ENCODE data around the gene LRCH1.

Gene LRCH1

DNA sequence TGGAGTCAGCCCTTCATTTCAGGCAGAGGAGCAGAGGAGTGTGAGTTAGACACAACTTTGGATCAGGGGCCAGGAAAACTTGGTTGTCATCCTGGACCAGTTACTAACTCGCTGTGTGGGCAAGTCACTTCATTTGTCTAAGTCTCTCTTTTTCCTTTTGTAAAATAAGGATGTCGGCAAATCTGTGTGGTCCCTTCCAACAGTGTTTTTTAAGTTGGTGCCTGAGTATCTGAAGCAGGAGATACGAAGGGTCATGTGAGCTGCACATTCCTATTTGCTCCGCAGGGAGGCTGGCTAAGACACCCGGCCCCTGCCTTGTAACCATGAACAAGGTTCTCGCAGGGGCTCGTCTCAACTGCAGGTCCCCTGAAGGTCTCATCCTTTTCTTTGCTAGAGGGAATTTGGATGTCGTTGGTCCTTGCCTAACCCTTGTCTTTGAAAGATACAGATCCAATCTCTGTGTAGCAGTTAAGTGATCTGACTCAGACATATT is 64.3 kb downstream of the LRCH1 start:
- DNase-seq: no peak

DNA sequence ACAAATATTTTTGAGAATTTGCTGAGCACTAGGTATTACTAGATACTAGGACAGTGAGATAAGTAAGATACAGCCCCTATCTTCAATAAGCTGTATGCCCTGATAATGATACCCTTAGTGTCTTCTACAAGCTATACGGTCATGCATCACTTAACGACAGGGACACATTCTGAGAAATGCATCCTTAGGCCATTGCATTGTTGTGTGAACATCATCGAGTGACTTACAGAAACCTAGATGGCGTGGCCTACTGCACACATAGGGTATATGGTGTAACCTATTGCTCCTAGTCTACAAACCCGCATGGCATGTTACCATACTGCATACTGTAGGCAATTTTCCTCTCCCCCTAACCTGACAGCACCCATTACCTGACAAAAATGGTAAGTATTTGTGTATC is 64.9 kb downstream of the LRCH1 start:
- no peak for DNase-seq

DNA sequence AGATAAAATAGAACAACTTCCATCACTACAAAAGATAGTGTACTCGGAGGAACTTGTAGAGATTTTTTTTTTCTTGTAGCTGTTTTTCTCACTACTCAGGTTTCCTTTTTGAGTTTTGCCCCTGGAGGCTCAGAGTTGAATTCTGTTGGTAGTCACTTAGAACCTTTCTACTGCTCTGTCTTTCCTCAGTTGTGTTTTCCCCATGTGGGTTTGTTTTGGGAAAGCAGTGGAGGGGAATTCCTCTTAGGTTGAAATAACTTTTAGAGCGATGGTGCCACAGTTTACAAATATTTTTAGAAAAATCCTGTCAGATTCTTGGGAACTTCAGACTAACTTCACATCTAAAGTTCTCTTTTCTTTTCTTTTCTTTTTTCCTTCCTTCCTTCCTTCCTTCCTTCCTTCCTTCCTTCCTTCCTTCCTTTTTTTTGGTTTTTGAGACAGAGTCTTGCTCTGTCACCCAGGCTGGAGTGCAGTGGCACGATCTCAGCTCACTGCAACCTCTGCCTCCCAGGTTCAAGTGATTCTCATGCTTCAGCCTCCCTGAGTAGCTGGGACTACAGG is 65.8 kb downstream of the LRCH1 start:
- DNase-seq: no peak

DNA sequence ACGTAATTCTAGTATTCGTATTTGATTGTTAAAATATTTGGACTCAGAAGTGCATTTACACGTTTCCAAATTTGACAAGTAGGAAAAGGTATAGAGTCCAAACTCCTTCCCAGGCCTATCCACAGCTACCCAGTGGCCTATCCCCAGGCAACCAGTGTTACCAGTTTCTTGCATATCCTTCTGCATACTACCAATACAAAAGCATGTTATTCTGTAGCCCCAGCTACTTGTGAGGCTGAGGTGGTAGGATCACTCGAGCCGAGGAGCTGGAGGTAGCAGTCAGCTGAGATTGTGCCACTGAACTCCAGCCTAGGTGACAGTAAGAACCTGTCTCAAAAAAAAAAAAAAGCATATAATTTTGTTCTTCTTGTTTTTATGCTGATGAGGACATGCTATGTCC is 67.1 kb downstream of the LRCH1 start:
- DNase-seq: no peak

DNA sequence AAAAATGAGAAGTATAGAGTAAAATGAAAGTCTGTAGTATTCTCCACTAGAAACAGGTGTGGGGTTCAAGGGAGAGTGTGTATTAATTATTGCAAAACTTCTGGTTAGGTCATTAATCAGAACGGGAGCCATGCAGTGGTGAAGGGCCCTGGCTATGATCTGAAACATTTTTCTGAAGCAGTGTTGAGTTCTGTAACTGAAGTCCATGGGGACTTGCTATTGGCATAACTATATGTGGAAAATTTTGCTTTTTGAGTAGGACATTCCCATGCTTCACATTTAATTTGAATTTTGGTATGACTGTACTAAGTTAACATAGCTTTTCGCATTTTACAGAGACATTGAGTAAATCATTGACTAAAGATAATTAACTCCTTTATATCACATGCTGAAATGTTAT is 67.5 kb downstream of the LRCH1 start:
- no peak for DNase-seq

DNA sequence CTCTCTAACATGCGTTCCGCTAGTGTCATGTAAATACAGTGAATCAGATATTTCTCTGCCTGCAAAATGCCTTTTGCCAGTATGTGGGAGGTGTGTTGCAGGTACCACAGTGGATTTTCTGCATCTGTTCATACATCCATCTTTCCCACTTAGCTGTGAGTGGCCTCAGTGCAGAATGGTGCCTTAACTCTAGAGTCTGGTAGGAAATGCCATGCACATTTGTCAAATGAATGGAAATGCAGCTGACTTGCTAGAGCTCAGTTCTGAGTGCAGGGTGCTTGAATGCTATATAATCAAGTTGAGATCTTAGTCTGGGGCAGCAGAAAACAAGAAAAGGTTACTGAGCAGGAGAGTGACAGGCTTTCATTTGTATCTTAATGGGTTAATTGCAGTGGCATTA is 68.2 kb downstream of the LRCH1 start:
- DNase-seq: no peak

DNA sequence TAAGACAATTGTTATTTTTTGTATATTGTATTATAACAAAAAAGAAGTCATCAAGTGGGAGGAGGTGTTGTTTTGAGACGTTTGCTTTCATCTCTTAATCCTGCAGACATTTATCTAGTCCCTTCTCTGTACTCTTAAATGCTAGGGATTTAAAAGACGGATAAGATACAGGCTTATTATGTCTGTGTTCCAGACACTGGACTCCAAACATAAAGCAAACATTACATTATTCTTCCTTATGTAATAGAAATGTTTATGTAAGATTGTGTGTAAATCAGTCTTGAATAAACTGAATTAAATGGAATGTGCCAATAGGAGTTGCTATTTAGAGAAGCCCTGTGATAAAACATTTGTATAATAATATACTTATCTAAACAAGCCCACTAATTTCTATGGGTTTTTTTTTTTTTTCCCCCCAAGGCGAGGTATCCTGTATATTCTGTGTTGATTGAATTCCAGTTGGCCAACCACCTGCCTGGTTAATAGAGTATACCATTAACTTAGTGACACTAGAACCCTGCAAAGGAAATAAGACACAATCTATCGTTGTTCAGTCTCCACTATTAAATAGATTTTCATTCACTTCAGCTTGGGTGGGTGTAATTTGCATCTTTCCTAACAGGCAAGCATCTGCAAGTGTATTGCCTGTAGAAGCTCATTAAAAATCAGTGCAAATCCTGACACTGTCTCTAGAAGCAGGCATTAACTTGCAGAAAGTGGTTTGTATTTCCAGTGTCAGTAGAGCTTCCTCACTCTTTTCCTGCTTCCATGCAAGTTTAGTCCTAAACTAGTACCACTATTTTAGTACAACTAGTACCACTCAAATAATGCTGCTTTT is 69.0 kb downstream of the LRCH1 start:
- DNase-seq: no peak

DNA sequence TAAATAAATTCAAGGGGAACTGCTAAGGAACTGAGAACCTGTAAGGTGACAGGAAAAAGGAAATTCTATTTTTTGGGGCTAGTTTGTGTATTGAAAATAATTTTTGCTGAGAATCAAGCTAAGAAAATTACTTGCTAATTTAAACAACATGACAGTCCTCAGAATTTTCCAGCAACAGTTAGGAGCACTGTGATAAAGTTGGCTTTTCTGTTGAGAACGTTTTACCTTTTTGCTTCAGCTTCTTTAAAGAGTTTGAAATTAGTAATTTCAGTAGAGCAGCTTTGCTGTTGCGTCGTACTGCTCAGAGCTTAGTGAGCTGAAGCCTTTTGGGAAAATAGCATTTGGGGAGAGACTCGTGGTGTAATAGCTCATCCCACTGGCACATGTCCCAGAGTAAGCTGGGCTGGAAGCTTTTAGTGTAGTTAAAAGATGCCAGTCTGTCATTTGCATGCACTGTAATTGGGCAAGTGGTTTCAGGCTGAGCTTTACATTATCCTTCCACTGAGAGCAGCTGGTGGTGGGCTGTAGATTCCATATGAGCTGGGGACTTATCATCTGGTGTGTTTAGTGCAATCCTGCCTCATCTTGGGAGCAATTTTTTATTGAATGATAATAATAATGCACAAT is 69.8 kb downstream of the LRCH1 start:
- DNase-seq: no peak

DNA sequence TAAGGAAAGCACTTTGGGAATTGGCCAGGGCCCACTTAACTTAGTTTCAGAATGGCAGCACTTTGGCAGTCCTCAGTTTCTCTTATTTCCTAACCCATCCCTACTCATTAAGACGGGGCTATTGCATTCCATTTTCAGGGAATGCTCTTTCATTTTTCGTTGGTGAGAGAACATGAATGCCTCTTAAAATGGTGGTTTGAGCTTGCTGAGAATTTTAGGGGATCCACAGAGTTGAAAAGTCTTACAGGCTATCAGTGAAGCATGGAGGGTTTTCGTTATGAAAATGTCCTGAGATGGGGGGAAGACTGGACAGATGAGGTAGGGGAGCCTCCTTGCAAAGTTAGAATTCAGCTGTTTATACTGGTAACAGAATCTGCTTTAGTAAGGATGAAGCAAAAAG is 71.4 kb downstream of the LRCH1 start:
- DNase-seq: no peak

DNA sequence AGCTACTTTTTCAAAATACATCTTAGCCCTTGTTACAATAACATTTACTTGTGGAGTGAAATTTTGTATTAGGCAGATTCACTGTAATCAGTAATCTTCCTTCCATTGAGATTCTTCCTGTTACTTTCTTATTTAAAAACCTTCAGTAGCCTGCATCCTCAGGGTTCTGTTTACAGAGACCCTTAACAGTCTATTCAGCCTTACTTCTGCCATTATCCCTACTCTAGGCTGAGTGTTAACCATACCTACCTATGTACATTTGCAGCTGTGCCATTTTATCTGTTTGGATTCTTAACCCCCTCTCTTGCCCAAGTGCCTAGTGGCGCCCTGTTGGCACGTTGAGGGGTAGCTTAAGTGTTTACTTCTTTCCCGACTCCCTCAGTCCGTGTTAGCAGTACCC is 71.9 kb downstream of the LRCH1 start:
- DNase-seq: no peak

DNA sequence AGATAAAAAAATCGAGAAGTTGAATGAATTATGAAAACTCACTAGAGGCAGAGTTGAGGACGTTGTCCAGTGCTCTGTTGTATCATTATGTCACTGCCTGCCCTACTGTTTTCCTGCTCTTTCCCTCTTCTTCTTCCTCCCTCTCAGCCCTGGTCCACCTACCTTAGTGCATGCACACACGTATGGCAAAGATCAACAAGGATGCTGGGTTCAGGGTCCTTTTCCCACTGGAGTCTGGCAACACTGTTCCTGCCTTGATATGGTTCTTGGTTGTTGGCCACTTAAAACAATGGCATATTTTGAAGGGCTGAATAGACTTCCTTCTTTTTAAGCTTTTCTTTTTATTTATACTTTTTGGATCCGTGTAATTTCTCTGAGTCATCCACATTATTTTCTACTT is 74.5 kb downstream of the LRCH1 start:
- DNase-seq: no peak

DNA sequence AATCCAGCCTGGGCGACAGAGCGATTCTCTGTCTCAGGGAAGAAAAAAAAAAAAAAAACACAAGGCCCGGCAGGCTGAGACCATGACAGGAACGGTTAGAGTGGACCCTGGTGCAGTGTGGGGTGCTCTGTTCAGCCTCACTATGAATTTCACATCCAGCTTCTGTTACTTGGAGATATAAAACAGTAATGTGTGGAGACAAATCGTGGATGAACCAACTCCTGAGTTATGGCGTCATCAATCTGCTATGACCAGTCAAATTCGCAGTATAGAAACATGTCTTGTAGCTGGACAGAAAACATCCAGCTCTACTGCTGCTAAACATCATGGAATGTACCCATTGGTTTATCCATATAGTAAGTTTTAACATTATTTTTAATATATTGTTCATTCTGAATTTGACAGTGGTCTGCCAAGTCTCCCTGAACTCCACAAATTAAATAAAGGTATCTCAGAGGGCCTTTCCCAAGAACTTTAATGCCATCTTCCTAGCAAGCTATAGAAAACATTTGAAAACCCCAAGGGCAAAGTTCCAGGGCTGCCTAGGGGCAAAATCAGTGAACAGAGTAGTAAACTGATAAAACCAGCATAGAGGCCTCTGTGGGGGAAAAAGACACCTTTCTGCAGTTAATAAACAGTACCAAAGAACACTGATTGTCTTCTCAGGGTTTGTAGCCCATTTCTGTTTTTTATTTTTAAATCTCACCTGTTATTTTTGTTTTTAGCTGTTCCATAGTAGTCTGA is 75.8 kb downstream of the LRCH1 start:
- DNase-seq: no peak

DNA sequence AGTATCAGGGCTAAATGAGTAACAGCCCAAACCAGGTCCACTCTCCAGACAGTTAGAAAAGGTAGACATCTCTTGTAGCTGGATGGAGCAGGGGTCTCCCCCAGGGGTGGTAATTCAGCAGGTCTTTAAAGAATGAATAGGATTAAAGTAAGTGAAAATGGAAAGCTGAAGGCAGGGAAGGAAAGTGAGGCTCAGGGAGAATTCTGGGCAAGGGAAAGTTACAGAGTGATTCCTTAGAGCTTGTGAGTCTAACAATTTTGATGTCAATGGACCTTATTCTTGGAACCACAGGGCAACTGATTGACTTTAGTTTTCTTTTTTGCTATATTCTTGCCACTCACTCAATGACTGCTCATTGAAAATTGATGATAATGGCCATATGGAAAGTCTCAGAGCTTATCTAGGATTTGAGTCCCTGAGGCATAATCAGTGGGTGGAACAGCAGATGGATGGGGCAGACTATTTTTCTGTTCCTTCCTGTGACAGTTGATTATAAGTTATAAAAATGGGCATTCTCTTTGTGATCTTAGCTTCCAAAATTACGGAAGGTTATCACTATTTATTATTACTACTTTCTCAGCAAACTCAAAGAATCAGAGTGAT is 76.9 kb downstream of the LRCH1 start:
- DNase-seq: no peak

DNA sequence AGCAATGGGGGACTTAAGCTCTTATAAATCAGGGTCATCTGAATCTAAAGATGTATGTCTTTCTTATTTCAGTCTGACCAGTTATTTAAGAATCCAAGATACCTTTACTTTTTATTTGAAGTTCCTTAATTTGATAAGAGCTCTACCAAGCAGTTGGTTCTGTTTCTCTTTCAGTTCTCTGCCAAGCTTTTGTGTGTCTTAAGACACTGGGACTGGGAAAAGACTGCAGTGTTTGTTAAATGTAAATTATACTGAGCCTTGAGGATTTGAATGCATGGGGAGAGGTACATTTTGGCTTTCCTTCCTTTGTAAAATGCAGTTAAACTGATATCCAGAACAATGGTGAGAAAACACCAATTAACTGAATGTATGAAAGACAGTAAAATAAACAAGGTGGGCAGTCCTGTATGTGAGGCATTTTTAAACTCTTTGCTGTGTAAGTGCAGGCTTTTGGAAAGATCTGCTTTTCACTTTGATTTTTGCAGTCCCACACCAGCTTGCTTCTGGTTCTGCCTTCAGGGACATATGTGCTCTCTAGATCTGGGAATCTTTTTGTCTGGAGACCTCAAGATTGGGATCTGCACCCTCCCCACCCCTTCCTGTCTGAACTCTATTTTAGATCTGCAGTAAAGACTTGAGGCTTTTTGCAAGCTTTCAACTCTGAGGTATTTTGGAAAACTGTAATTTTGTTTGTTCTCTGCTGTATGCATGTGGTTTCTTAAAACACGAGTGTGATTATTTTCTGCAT is 77.6 kb downstream of the LRCH1 start:
- no peak for DNase-seq

DNA sequence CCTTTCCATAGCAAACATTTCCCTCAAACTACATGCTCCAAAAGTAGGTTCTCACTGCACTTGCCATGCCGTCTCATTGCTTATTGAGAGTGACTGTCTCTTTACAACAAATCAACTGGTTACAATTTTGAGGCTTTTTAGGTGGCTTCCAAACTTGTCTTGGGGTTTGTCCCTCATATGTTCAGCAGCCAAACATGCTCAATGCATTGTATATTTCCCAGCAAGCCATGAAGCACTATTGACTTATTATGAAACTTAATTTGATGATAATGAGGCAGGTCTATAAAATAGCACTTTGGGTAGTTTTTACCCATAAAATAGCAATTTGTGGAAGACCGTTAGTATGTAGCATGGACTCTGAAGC is 78.2 kb downstream of the LRCH1 start:
- no peak for DNase-seq

DNA sequence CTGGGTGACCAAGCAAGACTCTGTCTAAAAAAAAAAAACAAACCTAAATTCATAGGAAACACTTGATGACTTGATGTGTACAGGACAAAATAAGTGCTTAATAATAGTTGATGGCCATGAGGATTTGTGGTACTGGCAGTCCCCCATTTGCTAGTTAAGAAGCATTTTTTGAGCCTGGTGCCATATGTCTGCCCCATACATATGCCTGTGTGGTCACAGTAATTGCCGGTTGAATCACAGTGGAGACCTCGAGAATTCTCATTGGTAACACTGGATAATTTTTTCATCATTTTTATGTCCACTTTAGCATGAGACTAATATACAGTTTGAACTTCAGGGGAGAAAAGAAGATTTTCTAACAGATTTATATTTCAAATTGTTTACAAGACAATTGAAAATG is 79.2 kb downstream of the LRCH1 start:
- DNase-seq: no peak

DNA sequence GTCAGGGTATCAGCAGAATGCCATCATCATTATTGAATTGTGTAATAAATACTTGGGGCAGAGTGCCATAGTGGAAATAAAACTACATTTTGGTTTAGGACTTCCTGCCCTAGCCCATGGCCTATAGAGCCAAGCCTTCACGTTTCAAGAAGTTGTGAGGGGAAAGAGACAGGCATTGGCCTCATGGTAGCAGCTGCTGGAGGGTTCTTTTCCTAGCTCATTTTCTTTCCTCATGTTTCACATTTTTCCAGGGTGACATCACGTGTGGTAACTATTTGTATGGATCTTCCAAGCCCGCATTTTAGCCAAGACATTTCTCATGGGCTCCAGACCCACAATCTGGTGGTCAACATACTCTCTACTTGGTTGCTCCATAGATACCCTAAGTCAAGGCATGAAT is 80.4 kb downstream of the LRCH1 start:
- DNase-seq: no peak

DNA sequence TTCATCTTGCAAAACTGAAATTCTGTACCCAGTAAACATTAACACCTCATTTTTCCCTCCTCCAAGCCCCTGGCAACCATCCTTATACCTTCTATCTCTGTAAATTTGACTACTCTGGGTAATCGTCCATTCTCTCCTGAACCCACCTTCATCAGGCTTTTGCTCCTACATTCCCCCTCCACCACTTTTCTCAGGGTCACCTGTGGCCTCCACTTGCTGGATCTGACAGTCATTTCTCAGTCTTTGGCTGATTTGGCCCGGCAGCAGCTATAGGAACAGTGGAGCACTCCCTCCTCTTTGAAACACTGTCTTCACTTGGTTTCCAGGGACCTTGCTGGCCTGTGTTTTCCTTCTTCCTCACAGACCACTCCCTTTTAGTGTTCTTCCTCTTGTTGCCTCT is 83.5 kb downstream of the LRCH1 start:
- DNase-seq: no peak

DNA sequence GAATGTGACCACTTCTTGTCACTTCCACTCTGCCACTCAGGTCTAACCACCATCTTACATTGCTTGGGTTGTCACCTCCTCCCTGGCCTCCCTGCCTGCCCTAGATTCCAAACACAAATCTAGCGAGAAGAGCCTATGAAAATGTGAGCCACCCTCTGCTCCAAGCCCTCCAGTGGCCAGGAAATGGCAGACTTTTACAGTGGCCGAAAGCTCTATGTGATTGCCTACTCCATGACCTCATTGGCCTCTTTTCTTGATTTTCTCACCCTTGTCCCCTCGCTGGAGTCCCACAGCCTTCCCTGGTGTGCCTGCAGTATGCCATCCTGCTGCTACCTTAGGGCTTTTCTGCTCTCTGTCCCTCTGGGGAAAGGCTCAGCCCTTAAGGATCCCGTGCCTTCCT is 84.2 kb downstream of the LRCH1 start:
- no peak for DNase-seq

DNA sequence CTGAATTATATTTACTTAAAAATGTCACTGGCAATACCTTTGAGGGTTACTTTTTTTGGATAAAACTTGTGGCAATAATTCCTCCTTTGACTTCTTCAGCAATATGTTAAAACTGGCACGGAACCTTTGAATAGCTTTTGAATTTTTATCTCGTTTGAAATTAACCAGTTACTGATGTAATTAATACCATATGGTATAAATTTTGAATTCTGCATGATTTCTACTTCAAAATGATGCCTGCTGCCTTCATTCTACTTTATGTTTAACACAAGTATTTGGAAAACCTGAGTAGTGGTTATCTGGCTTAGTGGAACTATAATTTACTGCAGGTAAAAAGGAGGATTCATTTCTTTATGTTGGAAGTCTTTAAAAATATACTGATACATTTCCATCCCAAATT is 85.3 kb downstream of the LRCH1 start:
- no peak for DNase-seq

DNA sequence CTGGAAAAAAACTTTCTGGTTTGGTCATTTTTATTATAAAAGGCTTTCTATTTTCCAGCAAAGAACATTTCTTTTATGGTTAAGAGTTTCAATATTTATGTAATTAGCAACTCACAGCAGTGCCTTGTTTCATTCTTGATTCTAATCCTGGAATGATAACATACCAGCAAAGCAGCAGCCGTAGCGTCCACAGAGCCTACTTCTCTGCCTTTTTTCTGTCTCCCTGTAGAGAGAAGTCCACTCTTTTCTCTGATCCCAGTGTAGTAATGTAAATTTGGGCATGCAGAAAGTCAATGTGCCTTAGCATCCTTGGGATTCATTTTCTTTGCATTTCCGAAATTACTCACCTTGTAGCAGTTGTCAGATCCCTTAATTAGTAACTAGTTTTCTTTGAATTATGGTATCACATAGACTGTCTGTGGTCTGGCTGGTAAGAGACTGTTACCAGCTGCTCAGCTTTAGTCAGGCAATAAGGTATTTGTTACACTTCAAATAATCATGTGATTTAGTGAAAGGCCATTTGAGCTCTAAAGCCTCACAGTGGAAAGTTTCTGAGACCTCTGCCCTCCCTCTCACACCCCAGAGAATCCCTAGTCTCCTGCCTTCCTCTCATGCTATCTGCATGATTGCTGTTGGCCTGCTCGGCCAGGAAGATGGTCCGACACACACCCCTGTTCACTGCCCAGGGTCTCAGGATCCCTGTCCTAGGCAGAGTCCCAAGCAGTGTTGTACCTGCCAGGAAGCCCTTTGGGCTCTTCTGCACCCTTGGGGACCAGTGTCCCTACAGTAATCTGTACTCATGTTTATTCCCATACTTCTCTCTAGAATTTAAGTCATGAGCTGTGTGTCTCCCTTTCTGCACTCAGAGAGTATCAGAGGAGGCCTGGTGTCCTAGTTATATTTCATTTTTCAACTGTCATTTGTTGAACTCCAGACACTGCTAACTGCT is 86.3 kb downstream of the LRCH1 start:
- no peak for DNase-seq
